ENCODE measurements around the gene ASCL5.
"Not testable (repeated sequence)": the region's sequence is repeated elsewhere in the genome, so short reads cannot be mapped to it uniquely, and the experiment has no call there.

ASCL5 gene

GRCh38 chr1:201126832-201127754 lies at the start of gene ASCL5:
Gene ASCL5, minus strand, starts transcription at chr1:201127184. Its CDS starts 11,812 bp downstream, at chr1:201115372.
- Mint-ChIP-seq H3K27me3 (peaks cover 4% of the 10 kb centered on the region), H3K9me3 (no peaks in the 10 kb centered on the region), H3K4me1 (ENCODE audit: low read depth) (no peaks in the 10 kb centered on the region), H3K36me3 (ENCODE audit: low read depth) (no peaks in the 10 kb centered on the region), H3K4me3 (no peak within 1 kb of the TSS), H3K27ac (no peak within 1 kb of the TSS)

GRCh38 chr1:201175820-201176500 lies 49.0 kb upstream of the ASCL5 start:
- H3K4me3 Mint-ChIP-seq, result no peak overlapping the region
- H3K27me3 Mint-ChIP-seq, result peaks cover 33% of the 10 kb centered on the region
- no peaks in the 10 kb centered on the region for H3K36me3 Mint-ChIP-seq (ENCODE audit: low read depth)
- H3K9me3 Mint-ChIP-seq, result peaks cover 7% of the 10 kb centered on the region
- no peak overlapping the region for H3K27ac Mint-ChIP-seq
- peaks cover 10% of the 10 kb centered on the region for H3K4me1 Mint-ChIP-seq (ENCODE audit: low read depth)

GRCh38 chr1:201173736-201174135 lies 46.8 kb upstream of the ASCL5 start:
- Mint-ChIP-seq H3K4me3 (no peak overlapping the region), H3K36me3 (ENCODE audit: low read depth) (no peaks in the 10 kb centered on the region), H3K9me3 (no peaks in the 10 kb centered on the region), H3K27ac (no peak overlapping the region), H3K27me3 (peaks cover 13% of the 10 kb centered on the region), H3K4me1 (ENCODE audit: low read depth) (peaks cover 17% of the 10 kb centered on the region)

- peaks cover 17% of the 10 kb centered on the region for H3K4me1 Mint-ChIP-seq (ENCODE audit: low read depth)
- H3K27ac Mint-ChIP-seq, result no peak overlapping the region
- H3K27me3 Mint-ChIP-seq, result peaks cover 12% of the 10 kb centered on the region
- H3K9me3 Mint-ChIP-seq, result no peaks in the 10 kb centered on the region
- H3K36me3 Mint-ChIP-seq (ENCODE audit: low read depth), result no peaks in the 10 kb centered on the region
- no peak overlapping the region for H3K4me3 Mint-ChIP-seq
Observed at GRCh38 chr1:201172999-201173610, 46.1 kb upstream of the ASCL5 start.

- Mint-ChIP-seq H3K4me1 (ENCODE audit: low read depth) (peaks cover 17% of the 10 kb centered on the region), H3K27me3 (peaks cover 8% of the 10 kb centered on the region), H3K36me3 (ENCODE audit: low read depth) (no peaks in the 10 kb centered on the region), H3K9me3 (no peaks in the 10 kb centered on the region), H3K27ac (no peak overlapping the region), H3K4me3 (no peak overlapping the region)
Observed at GRCh38 chr1:201172326-201172725, 45.3 kb upstream of the ASCL5 start.

GRCh38 chr1:201171063-201172036 lies 44.4 kb upstream of the ASCL5 start:
- no peaks in the 10 kb centered on the region for H3K36me3 Mint-ChIP-seq (ENCODE audit: low read depth)
- peak overlapping the region; percentile 83 for H3K27ac Mint-ChIP-seq
- no peaks in the 10 kb centered on the region for H3K9me3 Mint-ChIP-seq
- H3K4me1 Mint-ChIP-seq (ENCODE audit: low read depth), result peaks cover 17% of the 10 kb centered on the region
- H3K4me3 Mint-ChIP-seq, result peak overlapping the region; percentile 81
- peaks cover 8% of the 10 kb centered on the region for H3K27me3 Mint-ChIP-seq

GRCh38 chr1:201170533-201171062 lies 43.6 kb upstream of the ASCL5 start:
- H3K36me3 Mint-ChIP-seq (ENCODE audit: low read depth), result no peaks in the 10 kb centered on the region
- peak overlapping the region; percentile 81 for H3K4me3 Mint-ChIP-seq
- H3K4me1 Mint-ChIP-seq (ENCODE audit: low read depth), result peaks cover 17% of the 10 kb centered on the region
- H3K9me3 Mint-ChIP-seq, result no peaks in the 10 kb centered on the region
- peaks cover 8% of the 10 kb centered on the region for H3K27me3 Mint-ChIP-seq
- peak overlapping the region; percentile 59 for H3K27ac Mint-ChIP-seq

- peak overlapping the region; percentile 2 for H3K27ac Mint-ChIP-seq
Observed at GRCh38 chr1:201169971-201170532, 43.1 kb upstream of the ASCL5 start.

GRCh38 chr1:201169203-201169602 lies 42.2 kb upstream of the ASCL5 start:
- Mint-ChIP-seq H3K4me1 (ENCODE audit: low read depth) (peaks cover 17% of the 10 kb centered on the region), H3K36me3 (ENCODE audit: low read depth) (no peaks in the 10 kb centered on the region), H3K27me3 (peaks cover 8% of the 10 kb centered on the region), H3K27ac (no peak overlapping the region), H3K9me3 (no peaks in the 10 kb centered on the region), H3K4me3 (no peak overlapping the region)

More at GRCh38 chr1:201169971-201170532, 43.1 kb upstream of the ASCL5 start:
- H3K4me3 Mint-ChIP-seq, result peak overlapping the region; percentile 81
- no peaks in the 10 kb centered on the region for H3K36me3 Mint-ChIP-seq (ENCODE audit: low read depth)
- no peaks in the 10 kb centered on the region for H3K9me3 Mint-ChIP-seq
- H3K4me1 Mint-ChIP-seq (ENCODE audit: low read depth), result peaks cover 17% of the 10 kb centered on the region
- H3K27me3 Mint-ChIP-seq, result peaks cover 8% of the 10 kb centered on the region

- Mint-ChIP-seq H3K4me3 (no peak overlapping the region), H3K9me3 (no peaks in the 10 kb centered on the region), H3K4me1 (ENCODE audit: low read depth) (peaks cover 17% of the 10 kb centered on the region), H3K27ac (no peak overlapping the region), H3K36me3 (ENCODE audit: low read depth) (no peaks in the 10 kb centered on the region), H3K27me3 (peaks cover 8% of the 10 kb centered on the region)
Observed at GRCh38 chr1:201167041-201167991, 40.3 kb upstream of the ASCL5 start.

GRCh38 chr1:201164645-201165044 lies 37.7 kb upstream of the ASCL5 start:
- H3K27me3 Mint-ChIP-seq, result peaks cover 7% of the 10 kb centered on the region
- H3K27ac Mint-ChIP-seq, result no peak overlapping the region
- no peaks in the 10 kb centered on the region for H3K36me3 Mint-ChIP-seq (ENCODE audit: low read depth)
- H3K9me3 Mint-ChIP-seq, result no peaks in the 10 kb centered on the region
- no peak overlapping the region for H3K4me3 Mint-ChIP-seq
- no peaks in the 10 kb centered on the region for H3K4me1 Mint-ChIP-seq (ENCODE audit: low read depth)

- Mint-ChIP-seq H3K27ac (no peak overlapping the region), H3K9me3 (no peaks in the 10 kb centered on the region), H3K27me3 (peaks cover 7% of the 10 kb centered on the region), H3K36me3 (ENCODE audit: low read depth) (no peaks in the 10 kb centered on the region), H3K4me3 (no peak overlapping the region), H3K4me1 (ENCODE audit: low read depth) (no peaks in the 10 kb centered on the region)
Observed at GRCh38 chr1:201163707-201164106, 36.7 kb upstream of the ASCL5 start.

GRCh38 chr1:201163036-201163435 lies 36.1 kb upstream of the ASCL5 start:
- not testable (repeated sequence) for H3K4me1 Mint-ChIP-seq (ENCODE audit: low read depth); H3K4me3 Mint-ChIP-seq; H3K27ac Mint-ChIP-seq; H3K36me3 Mint-ChIP-seq (ENCODE audit: low read depth); H3K9me3 Mint-ChIP-seq; H3K27me3 Mint-ChIP-seq

All from stimulated activated naive CD8-positive, alpha-beta T cell treated with anti-CD3 and anti-CD28 coated beads, Interleukin-15, Interleukin-2, amounts not matched to agents 100 ng/mL and 50 ng/mL, for 24 hours (primary cell).